ENCODE data around the gene DUT.

The DUT gene

DNA sequence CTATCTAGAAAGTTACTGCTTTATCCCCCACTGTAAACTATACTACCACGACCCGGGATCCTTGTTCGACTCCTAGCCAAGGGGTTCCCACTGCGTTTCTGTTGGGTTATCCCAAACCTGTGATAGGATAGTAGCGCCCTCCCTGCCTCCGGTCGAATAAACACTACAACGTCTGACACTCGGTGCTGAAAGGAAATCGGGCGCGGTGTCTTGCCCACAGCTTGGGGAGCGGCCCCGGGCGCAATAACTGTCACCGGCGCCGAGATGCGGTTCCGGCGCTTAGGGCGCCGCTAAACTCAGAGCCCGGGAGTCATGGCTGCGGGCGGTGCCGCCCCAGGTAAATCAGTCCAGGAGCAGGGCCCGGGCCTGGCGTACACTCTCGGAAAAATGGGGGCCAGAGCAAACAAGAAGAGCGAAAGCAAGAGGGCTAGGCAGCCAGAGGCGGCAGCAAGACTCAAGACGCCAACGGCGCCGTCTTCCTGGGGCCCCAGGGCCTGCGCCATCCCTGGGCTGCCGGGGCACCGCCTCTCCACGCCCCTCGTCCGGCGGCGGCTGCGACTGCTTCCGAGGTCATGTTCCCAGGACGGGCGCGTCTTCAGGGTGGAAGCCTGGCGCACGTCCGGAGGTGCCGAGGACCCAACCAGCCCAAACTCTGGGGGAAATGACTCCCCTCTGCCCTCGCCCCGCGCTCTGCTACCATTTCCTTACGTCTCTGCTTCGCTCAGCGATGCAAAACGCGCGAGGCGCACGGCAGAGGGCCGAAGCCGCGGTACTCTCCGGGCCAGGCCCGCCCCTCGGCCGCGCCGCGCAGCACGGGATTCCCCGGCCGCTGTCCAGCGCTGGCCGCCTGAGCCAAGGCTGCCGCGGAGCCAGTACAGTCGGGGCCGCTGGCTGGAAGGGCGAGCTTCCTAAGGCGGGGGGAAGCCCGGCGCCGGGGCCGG, at the start of gene DUT:
Gene DUT, plus strand, starts transcription at position 575 of the 941 bp plus-strand sequence. Its CDS starts 87 bp downstream, at position 662.
- Histone ChIP-seq H3K27ac (ENCODE audit: low read length) (peak within 1 kb of the TSS; percentile 87), H3K27me3 (ENCODE audit: low read depth, low read length) (no peaks in the 10 kb centered on the region), H3K4me1 (ENCODE audit: control insufficient read depth in 1 of 2, insufficient read depth in 2 of 2, low read length in 2 of 2) (peaks cover 5 to 19% of the 10 kb centered on the region in 2 donors), H3K36me3 (ENCODE audit: control insufficient read depth in 1 of 2, insufficient read depth in 2 of 2, low read length in 2 of 2) (peaks cover 16% of the 10 kb centered on the region in 2 donors), H3K9me3 (ENCODE audit: control insufficient read depth in 1 of 2, low read length in 2 of 2) (no peaks in the 10 kb centered on the region), H3K4me3 (ENCODE audit: low read depth in 1 of 2, low read length in 2 of 2) (peak within 1 kb of the TSS; percentile 85 to 92)

GRCh38 chr15:48281674-48282073, 49.6 kb upstream of the DUT start:
- no peaks in the 10 kb centered on the region for H3K9me3 ChIP-seq (ENCODE audit: control insufficient read depth in 1 of 2, low read length in 2 of 2)
- H3K4me1 ChIP-seq (ENCODE audit: control insufficient read depth in 1 of 2, insufficient read depth in 2 of 2, low read length in 2 of 2), result peaks cover 6 to 26% of the 10 kb centered on the region in 2 donors
- no peak overlapping the region for H3K27ac ChIP-seq (ENCODE audit: low read length)
- no peaks in the 10 kb centered on the region for H3K36me3 ChIP-seq (ENCODE audit: control insufficient read depth in 1 of 2, insufficient read depth in 2 of 2, low read length in 2 of 2)
- H3K27me3 ChIP-seq (ENCODE audit: low read depth, low read length), result no peaks in the 10 kb centered on the region
- no peak overlapping the region for H3K4me3 ChIP-seq (ENCODE audit: low read depth in 1 of 2, low read length in 2 of 2)

DNA sequence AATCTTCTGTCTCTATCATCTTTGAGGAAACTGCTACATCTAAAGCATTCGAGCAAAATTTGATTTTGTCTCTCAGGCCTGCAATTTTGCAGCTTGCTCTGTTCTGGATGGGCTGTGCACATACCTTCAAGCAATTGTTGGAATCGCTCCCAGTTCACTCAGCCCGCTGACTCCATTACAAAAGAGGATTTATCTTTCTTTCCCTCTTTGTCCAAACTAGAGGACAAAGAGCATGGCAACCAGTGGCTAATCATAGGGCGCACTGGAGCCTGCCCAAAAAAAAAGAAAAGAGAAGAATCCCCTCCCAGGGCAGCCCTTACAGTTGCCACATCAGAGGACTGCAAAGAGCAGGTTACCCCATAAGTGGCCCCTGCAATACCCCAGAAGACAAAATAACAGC, 49.0 kb upstream of the DUT start:
- Histone ChIP-seq H3K4me1 (ENCODE audit: control insufficient read depth in 1 of 2, insufficient read depth in 2 of 2, low read length in 2 of 2) (peaks cover 6 to 26% of the 10 kb centered on the region in 2 donors), H3K27ac (ENCODE audit: low read length) (no peak overlapping the region), H3K4me3 (ENCODE audit: low read depth in 1 of 2, low read length in 2 of 2) (no peak overlapping the region), H3K27me3 (ENCODE audit: low read depth, low read length) (no peaks in the 10 kb centered on the region), H3K36me3 (ENCODE audit: control insufficient read depth in 1 of 2, insufficient read depth in 2 of 2, low read length in 2 of 2) (no peaks in the 10 kb centered on the region), H3K9me3 (ENCODE audit: control insufficient read depth in 1 of 2, low read length in 2 of 2) (no peaks in the 10 kb centered on the region)

DNA sequence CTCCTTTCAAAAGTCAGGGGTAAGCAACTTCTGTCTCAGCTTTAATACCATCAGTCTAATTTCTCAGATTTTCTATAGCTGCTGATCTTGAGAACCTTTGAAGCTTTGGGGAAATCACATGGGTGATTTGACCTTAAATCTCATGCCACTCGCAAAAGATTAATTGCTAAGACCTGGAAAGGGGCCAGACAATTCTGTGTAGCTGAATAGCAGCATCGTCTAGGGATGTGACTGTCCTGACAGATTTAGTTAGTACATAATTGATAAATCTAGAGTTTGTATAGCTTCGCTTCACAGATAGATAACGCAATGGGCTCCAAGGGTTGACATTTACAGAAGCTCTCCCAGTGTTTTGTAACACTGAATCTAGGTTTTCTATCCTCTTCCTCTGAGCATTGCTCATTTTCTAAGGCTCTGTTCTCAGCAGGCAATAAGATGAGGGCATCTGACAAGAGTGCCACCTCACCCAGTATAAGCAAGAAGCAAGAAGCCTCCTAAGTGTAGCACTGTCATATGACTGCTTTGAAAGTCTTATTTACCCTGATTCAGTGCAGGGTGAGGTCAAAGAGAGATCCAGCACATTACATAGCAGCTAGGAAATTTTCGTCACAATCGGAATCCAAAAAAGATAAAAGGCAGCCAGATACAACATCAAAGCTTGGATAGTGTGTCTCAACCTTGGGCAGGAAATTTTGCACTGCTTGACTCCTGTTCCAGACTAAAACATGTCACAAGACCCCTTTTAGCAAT, 47.7 kb upstream of the DUT start:
- Histone ChIP-seq H3K36me3 (ENCODE audit: control insufficient read depth in 1 of 2, insufficient read depth in 2 of 2, low read length in 2 of 2) (no peaks in the 10 kb centered on the region), H3K4me1 (ENCODE audit: control insufficient read depth in 1 of 2, insufficient read depth in 2 of 2, low read length in 2 of 2) (peaks cover 6 to 26% of the 10 kb centered on the region in 2 donors), H3K9me3 (ENCODE audit: control insufficient read depth in 1 of 2, low read length in 2 of 2) (no peaks in the 10 kb centered on the region), H3K27ac (ENCODE audit: low read length) (no peak overlapping the region), H3K4me3 (ENCODE audit: low read depth in 1 of 2, low read length in 2 of 2) (no peak overlapping the region), H3K27me3 (ENCODE audit: low read depth, low read length) (no peaks in the 10 kb centered on the region)

GRCh38 chr15:48285329-48286214, 45.7 kb upstream of the DUT start:
- H3K27me3 ChIP-seq (ENCODE audit: low read depth, low read length), result no peaks in the 10 kb centered on the region
- H3K9me3 ChIP-seq (ENCODE audit: control insufficient read depth in 1 of 2, low read length in 2 of 2), result no peaks in the 10 kb centered on the region
- peak overlapping the region; percentile 32 to 61 for H3K4me3 ChIP-seq (ENCODE audit: low read depth in 1 of 2, low read length in 2 of 2)
- H3K4me1 ChIP-seq (ENCODE audit: control insufficient read depth in 1 of 2, insufficient read depth in 2 of 2, low read length in 2 of 2), result peaks cover 6 to 26% of the 10 kb centered on the region in 2 donors
- no peak overlapping the region for H3K27ac ChIP-seq (ENCODE audit: low read length)
- no peaks in the 10 kb centered on the region for H3K36me3 ChIP-seq (ENCODE audit: control insufficient read depth in 1 of 2, insufficient read depth in 2 of 2, low read length in 2 of 2)

DNA sequence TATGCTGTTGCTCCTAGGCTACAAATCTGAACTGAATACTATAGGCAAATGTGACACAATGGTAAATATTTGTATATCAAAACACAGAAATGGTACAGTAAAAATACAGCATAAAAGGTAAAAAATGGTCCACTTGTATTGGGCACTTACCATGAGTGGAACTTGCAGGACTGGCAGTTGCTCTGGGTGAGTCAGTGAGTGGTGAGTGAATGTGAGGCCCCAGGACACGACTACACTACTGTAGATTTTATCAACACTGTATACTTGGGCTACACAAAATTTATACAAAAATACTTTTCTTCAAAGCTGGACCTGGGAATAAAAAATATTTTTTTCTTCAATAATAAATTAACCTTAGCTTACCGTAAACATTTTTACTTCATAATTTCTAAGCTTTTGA, 41.6 kb upstream of the DUT start:
- Histone ChIP-seq H3K27ac (ENCODE audit: low read length) (no peak overlapping the region), H3K36me3 (ENCODE audit: control insufficient read depth in 1 of 2, insufficient read depth in 2 of 2, low read length in 2 of 2) (no peaks in the 10 kb centered on the region), H3K4me3 (ENCODE audit: low read depth in 1 of 2, low read length in 2 of 2) (no peak overlapping the region), H3K9me3 (ENCODE audit: control insufficient read depth in 1 of 2, low read length in 2 of 2) (no peaks in the 10 kb centered on the region), H3K27me3 (ENCODE audit: low read depth, low read length) (no peaks in the 10 kb centered on the region), H3K4me1 (ENCODE audit: control insufficient read depth in 1 of 2, insufficient read depth in 2 of 2, low read length in 2 of 2) (peaks cover 4 to 6% of the 10 kb centered on the region in 2 donors)

GRCh38 chr15:48292458-48292857, 38.8 kb upstream of the DUT start:
- no peaks in the 10 kb centered on the region for H3K4me1 ChIP-seq (ENCODE audit: control insufficient read depth in 1 of 2, insufficient read depth in 2 of 2, low read length in 2 of 2)
- no peak overlapping the region for H3K4me3 ChIP-seq (ENCODE audit: low read depth in 1 of 2, low read length in 2 of 2)
- H3K36me3 ChIP-seq (ENCODE audit: control insufficient read depth in 1 of 2, insufficient read depth in 2 of 2, low read length in 2 of 2), result no peaks in the 10 kb centered on the region
- no peaks in the 10 kb centered on the region for H3K9me3 ChIP-seq (ENCODE audit: control insufficient read depth in 1 of 2, low read length in 2 of 2)
- no peaks in the 10 kb centered on the region for H3K27me3 ChIP-seq (ENCODE audit: low read depth, low read length)
- no peak overlapping the region for H3K27ac ChIP-seq (ENCODE audit: low read length)

- H3K4me3 ChIP-seq (ENCODE audit: low read depth in 1 of 2, low read length in 2 of 2), result no peak overlapping the region
- H3K4me1 ChIP-seq (ENCODE audit: control insufficient read depth in 1 of 2, insufficient read depth in 2 of 2, low read length in 2 of 2), result no peaks in the 10 kb centered on the region
- H3K27ac ChIP-seq (ENCODE audit: low read length), result no peak overlapping the region
- H3K36me3 ChIP-seq (ENCODE audit: control insufficient read depth in 1 of 2, insufficient read depth in 2 of 2, low read length in 2 of 2), result no peaks in the 10 kb centered on the region
- H3K27me3 ChIP-seq (ENCODE audit: low read depth, low read length), result no peaks in the 10 kb centered on the region
- no peaks in the 10 kb centered on the region for H3K9me3 ChIP-seq (ENCODE audit: control insufficient read depth in 1 of 2, low read length in 2 of 2)
Measured at GRCh38 chr15:48297668-48298067, 33.6 kb upstream of the DUT start.

DNA sequence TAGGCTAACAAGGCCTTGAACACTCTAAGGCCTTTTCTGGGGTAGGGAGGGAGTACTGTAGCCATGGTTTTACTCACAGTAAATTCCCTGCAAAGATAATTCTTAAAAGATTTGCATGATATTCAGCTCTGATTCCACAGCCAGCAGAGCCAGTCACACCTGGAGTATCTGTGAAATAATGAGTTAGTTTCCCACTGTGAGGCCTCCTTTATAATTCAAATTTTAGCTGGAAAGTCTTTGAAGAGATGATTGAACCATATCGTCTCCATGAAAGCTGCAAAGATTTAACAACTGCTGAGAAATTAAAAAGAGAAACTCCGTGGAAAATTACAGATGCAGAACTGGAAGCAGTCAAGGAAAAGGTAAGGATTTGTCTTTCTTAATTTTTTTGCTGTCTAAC, 32.3 kb upstream of the DUT start:
- H3K4me3 ChIP-seq (ENCODE audit: low read depth in 1 of 2, low read length in 2 of 2), result no peak overlapping the region
- no peak overlapping the region for H3K27ac ChIP-seq (ENCODE audit: low read length)
- H3K36me3 ChIP-seq (ENCODE audit: control insufficient read depth in 1 of 2, insufficient read depth in 2 of 2, low read length in 2 of 2), result no peaks in the 10 kb centered on the region
- no peaks in the 10 kb centered on the region for H3K27me3 ChIP-seq (ENCODE audit: low read depth, low read length)
- H3K4me1 ChIP-seq (ENCODE audit: control insufficient read depth in 1 of 2, insufficient read depth in 2 of 2, low read length in 2 of 2), result no peaks in the 10 kb centered on the region
- H3K9me3 ChIP-seq (ENCODE audit: control insufficient read depth in 1 of 2, low read length in 2 of 2), result no peaks in the 10 kb centered on the region

DNA sequence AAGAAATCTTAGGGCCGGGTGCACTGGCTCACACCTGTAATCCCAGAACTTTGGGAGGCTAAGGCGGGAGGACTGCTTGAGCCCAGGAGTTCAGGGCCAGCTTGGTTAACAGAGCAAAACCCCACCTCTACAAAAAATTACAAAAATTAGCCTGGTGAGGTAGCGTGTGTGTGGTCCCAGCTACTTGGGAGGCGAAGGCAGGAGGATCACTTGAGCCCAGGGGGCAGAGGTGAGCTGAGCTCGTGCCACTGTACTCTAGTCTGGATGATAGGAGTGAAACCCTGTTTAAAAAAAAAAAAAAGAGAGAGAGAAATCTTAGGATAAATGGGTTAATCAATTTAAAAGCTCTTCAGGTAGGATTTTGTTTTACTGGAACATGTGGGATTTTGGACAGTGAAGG, 31.2 kb upstream of the DUT start:
- H3K27ac ChIP-seq (ENCODE audit: low read length), result no peak overlapping the region
- H3K4me1 ChIP-seq (ENCODE audit: control insufficient read depth in 1 of 2, insufficient read depth in 2 of 2, low read length in 2 of 2), result no peaks in the 10 kb centered on the region
- no peaks in the 10 kb centered on the region for H3K9me3 ChIP-seq (ENCODE audit: control insufficient read depth in 1 of 2, low read length in 2 of 2)
- no peaks in the 10 kb centered on the region for H3K27me3 ChIP-seq (ENCODE audit: low read depth, low read length)
- no peaks in the 10 kb centered on the region for H3K36me3 ChIP-seq (ENCODE audit: control insufficient read depth in 1 of 2, insufficient read depth in 2 of 2, low read length in 2 of 2)
- no peak overlapping the region for H3K4me3 ChIP-seq (ENCODE audit: low read depth in 1 of 2, low read length in 2 of 2)

DNA sequence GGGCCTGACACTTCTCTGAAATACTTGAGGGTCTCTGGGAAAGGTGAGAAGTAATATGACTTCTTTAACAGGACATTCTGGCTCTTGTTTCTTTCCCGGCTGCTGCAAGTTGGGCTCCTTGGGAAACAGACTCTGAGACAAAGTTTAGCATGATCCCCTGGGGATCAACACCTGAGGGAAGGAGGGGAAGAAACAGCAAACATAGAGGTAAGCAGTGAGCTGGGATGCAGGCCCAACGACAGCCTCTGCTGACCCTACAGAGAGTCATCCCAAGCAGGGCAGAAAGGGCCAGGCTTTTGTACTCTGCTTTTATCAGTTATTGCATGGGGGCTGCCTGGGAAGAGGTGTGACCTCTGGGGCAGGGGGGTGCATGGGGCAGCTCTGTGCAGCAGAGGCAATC, 26.8 kb upstream of the DUT start:
- H3K4me1 ChIP-seq (ENCODE audit: control insufficient read depth in 1 of 2, insufficient read depth in 2 of 2, low read length in 2 of 2), result no peaks in the 10 kb centered on the region
- no peak overlapping the region for H3K27ac ChIP-seq (ENCODE audit: low read length)
- H3K36me3 ChIP-seq (ENCODE audit: control insufficient read depth in 1 of 2, insufficient read depth in 2 of 2, low read length in 2 of 2), result no peaks in the 10 kb centered on the region
- H3K4me3 ChIP-seq (ENCODE audit: low read depth in 1 of 2, low read length in 2 of 2), result no peak overlapping the region
- H3K9me3 ChIP-seq (ENCODE audit: control insufficient read depth in 1 of 2, low read length in 2 of 2), result no peaks in the 10 kb centered on the region
- H3K27me3 ChIP-seq (ENCODE audit: low read depth, low read length), result no peaks in the 10 kb centered on the region

Data from muscle layer of duodenum (tissue), 2 donors.